EH (cell line): Measurements from ENCODE around the gene ZFP36.
A peak's percentile ranks its signal among the peaks of the same experiment; 100 is the strongest.

ENCODE experiments used
- DNase-seq: peaks from one replicate; pipeline ENCODE4 v3.0.0-alpha.2; 2015; ENCODE audit warnings: low read depth

The ZFP36 gene

DNA sequence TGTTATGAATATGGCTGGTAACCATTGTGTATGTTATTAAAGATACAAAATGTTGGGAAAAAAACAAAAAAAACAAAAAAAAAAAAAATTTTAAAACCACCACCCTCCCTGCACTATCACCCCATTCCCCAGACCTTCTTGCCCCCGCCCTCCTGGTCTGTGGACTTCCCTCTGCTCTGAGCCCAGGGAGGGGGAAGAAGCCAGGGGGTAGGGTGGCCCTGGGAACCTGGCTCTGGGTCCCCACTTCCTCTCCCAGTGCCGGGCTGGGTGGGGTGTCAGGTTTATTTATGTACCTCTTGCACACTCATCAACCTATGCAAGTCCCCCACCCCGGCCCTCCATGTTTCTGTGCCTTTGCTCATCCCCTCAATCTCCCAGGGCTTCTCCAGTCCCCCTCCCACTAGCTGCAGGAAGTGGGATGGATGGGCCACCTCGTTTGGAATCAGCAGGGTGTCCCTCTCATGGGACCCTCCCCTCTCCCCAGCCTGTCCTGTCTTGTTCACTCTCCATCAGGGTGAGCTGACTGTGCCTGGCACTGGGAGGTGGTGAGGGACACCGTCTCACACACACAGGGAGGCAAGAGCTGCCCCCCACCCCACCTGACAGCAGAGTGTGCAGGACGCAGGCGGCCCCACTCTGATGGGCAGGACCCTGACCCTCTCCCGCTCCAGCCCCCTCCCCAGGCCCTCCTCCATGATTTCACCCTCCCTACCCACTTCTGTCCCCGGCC, 21.6 kb upstream of the ZFP36 start:
- DNase-seq = no peak

DNA sequence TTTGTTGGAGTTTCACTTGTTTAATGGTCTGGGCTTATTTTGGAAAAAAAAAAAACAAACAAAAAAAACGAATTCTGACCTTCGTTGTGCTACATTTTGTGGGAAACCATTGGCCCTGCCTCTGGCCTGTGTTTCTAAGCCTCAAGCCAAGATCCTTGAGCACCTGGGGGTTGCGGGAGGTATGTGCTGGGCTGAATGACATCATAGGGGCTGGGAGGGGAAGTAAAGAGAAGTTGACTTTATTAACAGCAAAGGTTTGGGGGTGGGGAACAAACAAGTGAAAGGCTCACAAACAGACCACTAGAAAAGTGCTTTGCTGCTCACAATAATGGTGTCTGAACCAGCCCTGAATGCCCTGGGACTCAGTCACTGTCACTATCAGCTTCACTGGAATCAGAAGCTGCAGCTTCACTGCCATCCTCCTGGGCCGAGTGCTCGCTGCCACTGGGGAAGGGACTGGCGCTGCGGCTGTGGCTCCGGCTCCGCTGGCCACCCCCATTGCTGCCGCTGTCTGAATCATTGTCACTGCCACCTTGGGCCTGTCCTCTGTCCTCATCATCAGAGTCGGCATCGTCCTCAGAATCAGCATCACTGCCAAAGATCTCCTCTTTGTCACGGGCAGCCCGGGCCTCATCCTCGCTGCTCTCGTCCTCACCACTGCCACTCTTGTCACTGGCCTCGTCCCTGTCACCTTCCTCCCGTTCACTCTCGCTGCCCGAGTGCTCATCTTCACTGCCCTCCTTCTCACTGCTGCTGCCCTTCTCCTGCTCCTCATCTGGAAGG, 20.8 kb upstream of the ZFP36 start:
- DNase-seq = no peak

DNA sequence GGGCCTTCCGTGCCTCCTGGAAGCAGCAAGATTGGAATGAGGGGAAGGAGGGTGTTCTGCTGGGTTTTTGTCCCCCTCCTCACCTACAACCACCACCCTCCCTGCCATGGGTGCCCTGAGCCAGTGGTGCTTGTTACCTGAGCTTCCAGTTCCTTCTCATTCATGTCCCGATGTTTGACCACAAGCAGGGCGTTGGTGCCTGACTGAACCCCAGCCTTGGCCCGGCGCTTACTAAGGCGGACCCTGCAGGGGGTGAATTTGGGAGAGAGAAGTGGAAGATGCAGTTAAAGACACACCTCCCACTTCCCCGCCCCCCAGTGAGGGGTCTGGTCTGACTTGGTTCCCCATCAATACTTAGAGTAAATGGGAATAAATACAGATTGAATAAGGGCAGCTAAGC, 20.1 kb upstream of the ZFP36 start:
- no peak for DNase-seq

DNA sequence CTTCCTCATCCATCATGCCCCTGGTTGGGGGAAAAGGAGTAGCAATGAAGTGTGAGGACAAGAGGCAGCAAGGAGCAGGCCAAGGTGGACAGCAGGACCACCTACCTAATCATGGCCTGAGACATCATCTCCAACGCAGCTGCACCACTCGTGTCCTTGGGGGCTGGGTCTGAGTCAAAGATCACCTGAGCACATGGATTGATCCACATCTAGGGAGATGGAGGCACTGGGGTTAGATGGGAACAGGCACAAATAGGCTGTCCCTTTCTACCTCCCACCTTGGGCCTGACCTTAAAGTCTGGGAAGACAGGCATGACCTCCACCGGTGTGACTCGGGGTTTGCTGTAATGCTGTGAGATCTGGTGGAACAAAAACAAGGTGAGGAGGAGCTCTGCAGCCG, 18.0 kb upstream of the ZFP36 start:
- no peak for DNase-seq

DNA sequence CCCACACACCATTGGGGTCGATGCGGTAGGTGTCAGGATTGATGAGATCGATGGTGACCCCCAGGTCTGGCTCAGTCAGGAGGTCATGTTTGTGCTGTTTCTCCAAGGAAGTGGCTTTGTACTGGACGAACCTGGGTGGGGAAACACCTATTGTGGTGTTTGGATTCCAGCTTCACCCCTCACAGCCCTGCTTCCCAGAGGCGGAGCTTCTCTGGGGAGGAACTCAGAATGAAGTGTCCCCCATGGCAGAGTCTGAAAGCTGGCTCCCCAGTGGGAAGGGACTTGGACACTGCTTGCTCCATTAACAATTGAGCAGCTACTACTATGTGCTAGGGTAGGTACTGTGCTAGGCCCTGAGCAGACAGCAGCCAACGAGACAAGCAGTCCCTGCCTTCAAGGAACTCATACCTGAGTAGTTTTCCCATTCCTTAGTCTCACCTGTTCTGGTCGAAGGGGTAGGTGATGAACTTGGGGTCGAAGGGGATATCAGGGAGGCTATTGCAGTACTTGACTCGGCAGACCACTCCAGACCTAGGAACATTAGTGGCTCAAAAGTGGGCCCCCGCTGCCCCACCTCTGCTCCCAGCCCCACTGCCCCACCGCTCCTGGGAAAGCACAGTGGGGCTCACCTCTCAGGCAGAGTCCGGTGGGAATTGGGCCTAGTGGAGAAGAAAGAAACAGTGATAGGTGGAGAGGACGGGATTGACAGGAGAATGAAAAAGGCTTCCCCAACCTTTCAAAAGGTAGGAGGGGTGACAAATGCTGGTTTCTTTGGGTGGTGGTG, 16.8 kb upstream of the ZFP36 start:
- DNase-seq = no peak

DNA sequence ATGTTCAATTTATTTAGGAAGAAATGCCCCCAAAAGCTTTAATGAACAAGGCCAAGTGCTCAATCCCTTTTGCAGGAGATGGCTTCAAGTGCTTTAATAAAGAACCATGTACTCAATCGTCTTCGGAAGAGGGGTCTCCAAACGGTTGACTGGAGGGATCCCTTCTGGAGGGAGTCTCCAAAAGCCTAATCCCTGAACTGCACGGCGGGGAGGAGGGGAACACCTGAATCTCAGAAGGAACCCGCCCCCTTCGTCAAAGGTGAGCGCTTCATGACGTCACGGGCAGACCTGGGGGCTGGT, 16.2 kb upstream of the ZFP36 start:
- DNase-seq = no peak

DNA sequence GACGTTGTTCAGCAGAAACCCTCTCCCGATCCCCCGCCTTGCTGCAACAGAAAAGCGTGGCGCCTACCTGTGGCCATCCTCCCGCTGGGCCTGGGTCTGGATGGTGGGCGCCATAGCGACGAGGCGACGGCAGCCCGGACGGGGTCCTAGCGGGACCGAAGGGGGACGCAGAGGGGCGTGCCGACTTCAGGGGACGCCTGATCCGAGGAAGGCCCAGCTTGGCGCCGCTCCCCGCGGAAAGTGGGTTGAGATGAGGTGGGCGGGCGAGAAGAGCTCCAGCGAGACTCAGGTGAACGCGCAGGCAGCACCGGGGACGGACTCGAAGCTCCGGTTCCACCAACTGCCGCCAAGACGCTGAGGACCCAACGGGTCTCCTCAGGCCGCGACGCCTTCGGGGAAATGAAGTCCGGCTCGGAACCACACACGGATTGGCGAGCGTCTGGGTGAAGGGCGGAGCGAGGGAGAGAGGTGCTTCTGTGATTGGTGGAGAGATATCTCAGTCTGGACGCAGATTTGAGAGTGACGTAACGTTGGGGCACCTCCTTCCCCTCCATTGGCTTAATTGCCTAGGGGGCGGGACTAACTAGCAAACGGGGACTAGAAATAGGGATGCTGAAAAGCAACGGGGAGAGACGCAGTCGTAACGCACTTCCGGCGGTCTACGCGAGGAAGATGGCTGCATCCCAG, 15.8 kb upstream of the ZFP36 start, which contains the start of the genes MED29 and PAF1:
Gene MED29 (plus strand): TSS at position 628 of the 687 bp plus-strand sequence. CDS start 45 bp downstream, at position 673.
Gene PAF1 (minus strand): TSS at position 356 of the 687 bp plus-strand sequence. CDS start 242 bp downstream, at position 114.
- peak; percentile 100 for DNase-seq

DNA sequence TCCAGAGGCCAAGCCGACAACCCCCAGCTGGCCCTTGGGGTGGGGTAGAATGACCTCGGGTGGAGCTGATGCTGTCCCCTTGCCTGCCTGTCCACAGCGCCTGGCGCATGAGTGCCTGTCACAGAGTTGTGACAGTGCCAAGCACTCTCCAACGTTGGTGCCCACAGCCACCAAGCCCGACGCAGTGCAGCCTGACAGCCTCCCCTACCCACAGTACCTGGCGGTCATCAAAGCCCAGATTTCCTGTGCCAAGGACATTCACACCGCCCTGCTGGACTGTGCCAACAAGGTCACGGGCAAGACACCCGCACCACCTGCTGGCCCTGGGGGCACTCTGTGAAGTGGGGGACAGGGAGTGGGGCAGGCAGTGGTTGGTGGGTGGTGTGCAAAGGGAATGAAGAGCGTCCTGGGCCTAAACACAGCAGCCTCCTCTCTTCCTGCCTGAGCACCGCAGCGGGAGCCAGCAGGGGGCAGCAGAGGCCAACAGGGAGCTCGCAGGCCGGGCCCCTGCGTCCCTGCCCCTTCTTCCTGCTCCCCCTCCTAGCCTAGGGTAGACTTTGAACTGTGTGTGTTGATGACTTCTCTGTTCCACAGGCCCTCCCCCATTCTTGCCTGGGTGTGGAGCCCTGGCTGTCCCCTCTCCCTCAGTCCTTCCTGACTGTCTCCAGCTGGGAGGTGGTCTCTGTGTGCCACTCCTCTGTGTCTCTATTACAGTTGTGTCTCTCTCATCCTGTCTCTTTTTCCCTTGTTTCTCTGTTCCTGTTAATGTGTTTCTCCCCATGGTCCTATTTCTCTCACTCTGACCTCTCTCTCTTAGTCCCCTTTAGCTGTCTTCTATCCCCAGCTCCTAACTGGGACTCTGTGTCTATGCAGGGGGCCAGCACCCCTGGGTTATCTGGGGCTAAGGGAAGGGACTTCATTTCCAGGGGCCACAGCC, 9.0 kb upstream of the ZFP36 start:
- peak; percentile 84 for DNase-seq

DNA sequence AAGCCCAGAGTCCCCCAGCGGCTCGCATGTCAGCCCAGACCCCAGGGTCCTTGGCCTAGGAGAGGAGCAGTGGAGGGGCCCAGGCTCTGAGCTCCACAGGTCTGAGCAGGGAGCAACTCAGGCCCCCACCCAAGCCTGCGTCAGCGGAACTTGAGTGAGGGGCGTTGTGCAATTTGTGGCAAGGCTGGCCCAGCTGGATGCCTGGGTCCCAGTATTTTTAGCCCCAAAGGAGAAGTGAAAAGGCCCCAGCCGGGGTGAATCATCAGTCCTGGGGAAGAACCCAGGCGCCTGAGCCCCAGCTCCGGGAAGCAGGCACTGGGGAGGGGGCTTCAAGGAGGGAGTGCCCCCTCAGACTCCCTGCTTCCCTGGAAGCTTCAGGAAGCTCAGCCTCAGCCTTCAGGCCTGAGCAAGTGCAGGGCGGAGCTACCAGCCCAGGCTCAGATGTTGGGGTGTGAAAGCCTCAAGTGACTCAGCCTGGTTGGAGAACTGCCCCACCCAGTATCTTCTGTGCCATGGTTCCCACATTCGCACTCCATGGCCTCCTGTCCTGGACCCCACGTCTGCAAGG, 8.3 kb upstream of the ZFP36 start:
- peak; percentile 88 for DNase-seq

DNA sequence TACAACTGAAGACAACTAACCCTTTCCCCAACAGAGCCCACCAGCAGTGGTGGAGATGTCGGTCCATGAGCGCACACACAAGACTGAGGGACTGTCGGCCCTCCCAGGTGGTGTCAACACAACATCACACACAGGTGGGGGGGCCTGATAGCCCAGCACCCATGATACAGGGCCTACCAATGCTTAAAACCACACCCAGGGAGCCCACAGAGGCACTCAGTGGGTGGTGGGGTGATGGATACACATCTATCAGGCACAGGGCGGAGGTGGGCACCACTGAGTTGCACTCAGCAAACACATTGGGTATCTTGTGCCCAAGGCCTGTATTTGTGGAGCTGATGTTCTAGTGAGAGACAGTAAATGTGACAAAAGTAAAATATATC, 7.0 kb upstream of the ZFP36 start:
- no peak for DNase-seq

DNA sequence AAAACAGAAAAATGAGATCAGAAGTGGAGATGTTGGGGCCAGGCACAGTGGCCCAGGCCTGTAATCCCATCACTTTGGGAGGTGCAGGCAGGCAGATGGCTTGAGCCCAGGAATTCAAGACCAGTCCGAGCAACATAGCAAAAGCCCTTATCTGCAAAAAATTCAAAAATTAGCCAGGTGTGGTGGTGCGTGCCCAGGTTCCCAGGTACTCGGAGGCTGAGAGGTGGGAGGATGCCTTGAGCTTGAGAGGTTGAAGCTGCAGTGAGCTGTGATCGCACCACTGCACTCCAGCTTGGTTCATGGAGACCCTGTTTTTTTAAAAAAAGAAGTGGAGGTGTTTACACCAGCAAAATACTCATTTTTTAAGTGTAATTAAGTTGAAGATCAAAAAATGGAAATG, 6.6 kb upstream of the ZFP36 start:
- DNase-seq = no peak

DNA sequence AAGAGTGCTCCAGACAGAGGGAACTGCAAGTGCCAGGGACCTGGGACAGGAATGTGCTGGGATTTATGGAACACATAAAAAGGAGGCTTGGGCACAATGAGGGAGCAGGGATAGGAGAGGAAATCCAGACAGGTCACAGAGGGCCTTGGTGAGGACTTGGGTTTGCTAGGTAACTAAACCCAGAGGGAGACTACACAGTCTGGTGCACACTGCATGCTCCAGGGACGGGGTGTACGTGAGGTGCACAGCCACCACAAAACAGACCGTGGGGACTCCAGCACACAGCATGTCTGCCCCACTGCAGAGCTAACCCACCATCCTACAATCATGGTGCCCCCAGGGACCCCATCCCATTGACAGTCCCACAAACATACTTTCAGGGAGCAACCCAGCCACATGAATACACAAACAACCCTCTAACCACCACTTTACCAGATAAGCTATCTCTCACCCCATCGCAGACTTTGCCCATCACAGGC, 5.5 kb upstream of the ZFP36 start:
- DNase-seq = peak; percentile 19

DNA sequence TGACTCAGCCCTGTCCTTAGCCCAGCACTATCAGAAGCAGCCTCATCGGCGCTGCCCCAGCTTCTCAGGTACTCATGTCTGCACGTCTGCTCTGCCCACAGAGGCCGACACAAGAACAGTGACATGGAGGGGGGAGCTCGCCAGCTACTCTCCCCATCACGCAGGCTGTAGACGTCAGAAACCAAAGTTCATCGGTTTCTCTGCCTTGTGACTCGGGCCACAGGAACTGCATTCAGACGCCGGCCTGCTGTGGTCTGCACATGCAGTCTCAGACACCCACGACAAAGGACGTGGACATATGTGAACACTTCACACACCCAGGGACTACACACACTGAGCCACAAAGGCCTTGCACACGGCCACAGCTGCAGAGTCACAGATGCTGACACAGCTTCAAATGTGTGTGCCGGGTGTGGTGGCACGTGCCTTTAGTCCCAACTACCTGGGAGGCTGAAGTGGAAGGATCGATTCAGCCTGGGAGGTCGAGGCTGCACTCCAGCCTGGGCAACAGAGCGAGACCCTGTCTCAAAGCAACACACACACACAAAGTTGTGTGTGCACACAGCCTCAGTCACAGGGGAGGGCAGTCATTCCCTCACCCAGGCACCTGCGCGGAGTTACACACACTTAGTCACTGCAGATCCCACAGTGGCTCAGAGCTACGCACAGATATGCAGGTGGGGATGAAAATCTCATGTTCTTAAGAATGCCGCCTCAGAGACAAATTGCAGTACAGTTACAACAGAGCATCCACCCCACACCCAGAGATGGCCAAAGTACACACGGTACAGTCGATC, 4.9 kb upstream of the ZFP36 start:
- DNase-seq = peak; percentile 65

DNA sequence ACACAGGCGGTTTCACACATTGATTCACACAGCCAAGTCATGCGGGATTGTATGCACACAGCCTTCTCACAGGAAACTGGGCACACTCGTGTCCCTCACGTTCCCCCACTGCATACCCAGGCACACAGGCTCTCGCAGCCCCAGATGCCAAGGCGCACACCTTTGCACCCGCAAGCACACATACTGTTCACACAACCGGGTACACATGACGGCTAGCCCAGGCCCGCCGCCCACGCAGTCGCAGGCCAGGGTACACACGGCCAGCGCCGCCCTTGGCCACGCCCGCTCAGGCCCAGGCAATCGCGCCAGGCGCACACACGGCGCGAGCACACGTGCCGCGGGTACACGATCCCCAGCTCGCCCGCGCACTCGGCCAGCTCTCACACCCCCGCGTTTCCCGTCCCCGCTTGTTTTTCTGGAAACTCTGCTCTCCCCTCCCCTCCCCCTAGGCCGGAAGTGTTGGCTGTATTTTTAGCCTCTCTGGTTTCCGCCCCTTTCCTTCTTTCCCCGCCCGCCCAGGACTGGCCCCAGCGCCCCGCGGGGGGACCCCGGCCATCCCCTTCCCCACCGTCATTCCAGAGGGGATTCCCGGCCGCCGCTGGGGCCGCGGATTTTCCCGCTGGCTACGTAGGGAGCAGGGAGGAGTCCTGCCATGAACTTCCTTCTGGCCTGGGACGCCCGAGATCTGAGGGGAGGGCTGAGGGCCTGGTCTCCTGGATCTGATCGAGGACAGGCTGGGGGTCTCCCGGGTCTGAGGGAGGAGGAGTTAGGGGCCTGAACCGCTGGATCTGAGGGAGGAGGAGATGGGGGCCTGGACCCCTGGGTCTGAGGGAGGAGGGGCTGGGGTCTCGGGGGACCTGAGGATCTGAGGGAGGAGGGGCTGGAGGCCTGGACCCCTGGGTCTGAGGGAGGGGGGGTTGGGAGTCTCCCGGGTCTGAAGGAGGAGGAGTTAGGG, 4.0 kb upstream of the ZFP36 start:
- DNase-seq = peak; percentile 96

DNA sequence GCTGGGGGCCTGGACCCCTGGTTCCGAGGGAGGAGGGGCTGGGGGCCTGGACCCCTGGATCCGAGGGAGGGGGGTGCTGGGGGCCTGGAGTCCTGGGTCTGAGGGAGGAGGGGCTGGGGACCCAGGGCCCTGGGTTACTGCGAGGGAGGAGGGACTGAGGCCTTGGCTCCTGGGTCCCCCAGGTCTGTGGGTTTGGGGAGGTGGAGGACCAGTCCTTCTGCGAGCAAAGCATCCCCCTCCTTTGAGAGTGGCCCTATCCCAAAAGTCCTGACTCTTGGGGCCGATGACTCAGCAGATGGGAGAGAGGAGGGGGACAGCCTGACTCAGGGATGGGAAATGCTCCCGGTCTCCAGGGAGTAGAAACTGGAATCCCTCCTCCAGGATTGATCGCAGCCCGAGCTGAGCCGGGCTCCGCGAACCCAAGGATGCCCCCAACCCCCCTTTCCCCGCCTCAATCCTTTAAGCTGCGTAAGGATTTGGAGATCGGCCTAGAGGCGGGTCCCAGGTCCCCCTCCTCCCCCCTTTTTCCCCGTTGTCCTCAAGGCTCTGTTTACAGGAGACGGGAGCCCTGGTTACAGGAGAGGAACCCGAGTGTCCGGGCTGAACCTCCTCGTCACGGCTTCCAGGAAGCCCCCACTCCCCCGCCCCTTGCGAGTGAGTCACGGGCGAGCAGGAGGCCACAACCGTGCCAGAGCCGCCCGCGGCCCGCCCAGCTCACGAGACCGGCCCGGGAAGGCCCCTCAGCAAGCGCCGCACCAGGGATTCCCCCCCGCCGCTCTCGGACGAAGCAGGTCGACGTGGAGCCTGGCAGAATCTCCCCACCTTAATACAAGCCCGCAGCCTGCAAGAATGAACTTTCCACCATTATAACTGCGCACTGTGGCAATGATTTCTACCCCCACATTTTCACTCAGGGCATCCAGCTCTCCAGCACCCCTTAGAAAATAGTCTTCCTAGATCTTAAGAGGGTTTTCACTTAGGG, 3.0 kb upstream of the ZFP36 start:
- DNase-seq = peak; percentile 100

DNA sequence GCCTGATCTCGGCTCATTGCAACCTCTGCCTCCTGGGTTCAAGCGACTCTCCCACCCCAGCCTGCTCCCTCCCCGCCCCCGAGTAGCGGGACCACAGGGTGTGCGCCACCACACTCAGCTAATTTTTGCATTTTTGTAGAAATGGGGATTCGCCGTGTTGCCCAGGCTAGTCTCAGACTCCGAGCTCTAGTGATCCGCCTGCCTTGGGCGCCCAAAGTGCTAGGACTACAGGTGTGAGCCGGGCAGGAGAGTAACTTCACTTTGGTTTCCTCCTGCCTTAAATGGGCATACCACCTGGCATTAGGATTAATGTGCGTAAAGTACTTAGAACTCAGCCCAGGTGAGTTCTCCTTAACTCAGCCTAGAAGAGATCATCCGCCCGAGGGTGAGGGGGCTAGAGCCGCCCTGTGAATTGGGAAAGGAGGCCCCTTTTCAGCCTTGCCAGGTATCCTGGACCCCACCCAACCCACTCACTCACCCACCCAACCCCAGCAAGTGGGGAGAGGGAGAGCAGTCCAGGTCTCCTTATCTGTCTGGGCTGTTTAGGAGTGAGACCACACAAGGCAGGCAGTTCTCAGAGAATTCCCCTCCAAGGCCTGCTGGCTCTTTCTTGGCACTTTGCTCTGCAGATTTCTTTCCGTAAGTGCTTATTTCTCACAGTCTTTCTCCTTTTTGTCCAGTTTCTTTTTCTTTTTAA, 1.2 kb upstream of the ZFP36 start:
- DNase-seq = no peak
